Nephron progenitor cell (in vitro differentiated cells): ENCODE measurements around the gene TTC12.

Source experiments
- DNase-seq: peaks from one replicate; pipeline ENCODE4 v3.0.0; 2021
- H3K27ac Mint-ChIP-seq: 2 replicates; pipeline ENCODE4 v1.8.0; 2021; ENCODE audit warnings: mild to moderate bottlenecking, moderate library complexity, mixed read lengths
- H3K27me3 Mint-ChIP-seq: 2 replicates; pipeline ENCODE4 v1.8.0; 2021; ENCODE audit warnings: mild to moderate bottlenecking, low read depth, mixed read lengths; ENCODE audit not compliant: poor library complexity
- H3K36me3 Mint-ChIP-seq: 2 replicates; pipeline ENCODE4 v1.8.0; 2021; ENCODE audit warnings: low read depth, mixed read lengths
- H3K4me1 Mint-ChIP-seq: 2 replicates; pipeline ENCODE4 v1.8.0; 2021; ENCODE audit warnings: mixed read lengths
- H3K4me3 Mint-ChIP-seq: 2 replicates; pipeline ENCODE4 v1.8.0; 2021; ENCODE audit warnings: mild to moderate bottlenecking, moderate library complexity, mixed read lengths
- H3K9me3 Mint-ChIP-seq: 2 replicates; pipeline ENCODE4 v1.8.0; 2021; ENCODE audit warnings: mild to moderate bottlenecking, moderate library complexity, mixed read lengths
- TF ChIP-seq, protein P1 (sequence below): fragments of 200-600 bp; sonication (generic); IDR thresholded peaks from 2 replicates; pipeline ENCODE4 v1.5.0; 2021; ENCODE audit warnings: antibody characterized with exemption

TTC12 gene

DNA sequence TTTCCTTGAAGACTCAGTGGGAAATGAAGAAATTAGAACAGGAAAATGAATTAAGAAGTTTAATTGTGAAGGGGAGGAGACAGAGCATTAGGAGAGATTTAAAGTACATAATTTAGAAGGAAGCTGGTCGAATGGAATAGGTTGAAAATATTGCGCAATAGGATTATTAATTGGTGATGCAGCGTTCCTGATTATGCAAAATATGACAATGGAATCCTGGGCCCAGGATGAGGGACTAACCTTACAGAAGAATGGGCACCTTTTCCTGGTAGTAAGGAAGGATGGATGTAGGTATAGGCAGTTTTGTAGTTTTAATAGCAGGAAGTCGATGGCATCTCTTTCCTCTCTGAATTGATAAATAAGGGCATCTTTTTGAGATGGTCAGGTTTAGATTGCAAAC, 7.8 kb downstream of the TTC12 start:
- DNase-seq = no peak
- Mint-ChIP-seq H3K9me3 (peaks cover 23% of the 10 kb centered on the region), H3K27me3 (no peaks in the 10 kb centered on the region), H3K4me1 (no peaks in the 10 kb centered on the region), H3K4me3 (no peak overlapping the region), H3K36me3 (peaks cover 45% of the 10 kb centered on the region), H3K27ac (no peak overlapping the region)
- TF ChIP-seq, protein P1, sequence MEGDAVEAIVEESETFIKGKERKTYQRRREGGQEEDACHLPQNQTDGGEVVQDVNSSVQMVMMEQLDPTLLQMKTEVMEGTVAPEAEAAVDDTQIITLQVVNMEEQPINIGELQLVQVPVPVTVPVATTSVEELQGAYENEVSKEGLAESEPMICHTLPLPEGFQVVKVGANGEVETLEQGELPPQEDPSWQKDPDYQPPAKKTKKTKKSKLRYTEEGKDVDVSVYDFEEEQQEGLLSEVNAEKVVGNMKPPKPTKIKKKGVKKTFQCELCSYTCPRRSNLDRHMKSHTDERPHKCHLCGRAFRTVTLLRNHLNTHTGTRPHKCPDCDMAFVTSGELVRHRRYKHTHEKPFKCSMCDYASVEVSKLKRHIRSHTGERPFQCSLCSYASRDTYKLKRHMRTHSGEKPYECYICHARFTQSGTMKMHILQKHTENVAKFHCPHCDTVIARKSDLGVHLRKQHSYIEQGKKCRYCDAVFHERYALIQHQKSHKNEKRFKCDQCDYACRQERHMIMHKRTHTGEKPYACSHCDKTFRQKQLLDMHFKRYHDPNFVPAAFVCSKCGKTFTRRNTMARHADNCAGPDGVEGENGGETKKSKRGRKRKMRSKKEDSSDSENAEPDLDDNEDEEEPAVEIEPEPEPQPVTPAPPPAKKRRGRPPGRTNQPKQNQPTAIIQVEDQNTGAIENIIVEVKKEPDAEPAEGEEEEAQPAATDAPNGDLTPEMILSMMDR = no peak

DNA sequence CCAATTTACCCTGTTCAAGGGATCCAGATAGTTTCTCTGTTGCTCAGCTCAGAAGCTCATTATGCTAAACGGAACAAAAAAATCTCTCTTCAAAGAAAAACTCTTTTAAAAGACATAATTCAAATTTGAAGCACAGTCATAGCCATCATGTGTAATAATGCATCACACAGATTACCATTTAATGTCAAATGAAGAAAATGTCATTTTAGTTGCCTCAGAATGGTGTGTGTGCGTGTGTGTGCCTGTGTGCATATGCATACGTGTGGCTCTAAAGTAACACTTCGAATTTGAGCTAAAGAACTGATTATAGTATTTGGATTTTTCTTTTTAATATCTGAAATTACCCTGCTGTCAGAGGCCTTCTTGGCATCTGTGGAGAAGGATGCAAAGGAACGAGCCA, 9.9 kb downstream of the TTC12 start:
- Mint-ChIP-seq H3K4me3 (no peak overlapping the region), H3K27me3 (no peaks in the 10 kb centered on the region), H3K4me1 (peaks cover under 1% of the 10 kb centered on the region), H3K9me3 (peaks cover 10% of the 10 kb centered on the region), H3K36me3 (peaks cover 31% of the 10 kb centered on the region), H3K27ac (no peak overlapping the region)
- TF ChIP-seq, protein P1 = no peak
- DNase-seq = no peak

DNA sequence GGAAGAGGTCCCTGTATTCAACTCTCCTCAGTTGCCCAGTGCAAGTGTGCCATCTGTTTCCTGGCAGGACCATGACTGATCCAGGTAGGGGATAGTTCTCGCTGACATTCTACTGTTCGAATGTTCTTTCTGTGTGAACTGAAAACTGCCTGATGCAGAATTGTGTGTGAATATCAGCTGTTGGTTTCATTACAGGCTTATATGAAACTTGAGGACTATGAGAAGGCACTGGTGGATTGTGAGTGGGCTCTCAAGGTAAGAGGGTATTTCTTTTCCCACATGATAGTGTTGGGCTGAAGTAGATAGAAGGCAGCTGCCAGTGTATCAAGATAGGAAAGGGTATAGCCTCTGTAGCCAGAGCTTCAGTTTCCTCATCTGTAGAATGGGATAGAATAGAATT, 15.3 kb downstream of the TTC12 start:
- H3K27ac Mint-ChIP-seq = no peak overlapping the region
- DNase-seq = no peak
- no peaks in the 10 kb centered on the region for H3K9me3 Mint-ChIP-seq
- H3K27me3 Mint-ChIP-seq = no peaks in the 10 kb centered on the region
- TF ChIP-seq, protein P1 = no peak
- H3K36me3 Mint-ChIP-seq = peaks cover 27% of the 10 kb centered on the region
- peaks cover 32% of the 10 kb centered on the region for H3K4me1 Mint-ChIP-seq
- no peak overlapping the region for H3K4me3 Mint-ChIP-seq

DNA sequence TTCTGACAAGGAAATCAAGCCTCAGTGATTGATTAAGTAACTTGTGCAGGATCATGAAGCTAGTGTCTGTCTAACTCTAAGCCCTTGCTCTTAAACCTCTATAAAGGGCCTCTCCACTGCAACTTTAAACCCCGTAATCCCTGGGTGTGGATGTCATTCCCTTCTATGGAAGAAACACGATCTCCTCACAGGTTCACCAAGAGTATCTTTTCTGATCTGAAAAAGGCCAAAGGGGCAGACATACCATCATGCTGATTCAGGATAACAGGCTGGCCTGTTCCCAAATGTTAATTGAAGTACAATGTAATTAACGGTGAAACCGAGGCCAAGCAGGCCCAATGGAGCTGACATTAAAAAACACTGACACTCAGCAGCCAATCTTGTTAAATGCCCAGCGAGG, 17.1 kb downstream of the TTC12 start:
- H3K36me3 Mint-ChIP-seq = peaks cover 41% of the 10 kb centered on the region
- no peak overlapping the region for H3K27ac Mint-ChIP-seq
- no peak overlapping the region for H3K4me3 Mint-ChIP-seq
- H3K27me3 Mint-ChIP-seq = peaks cover 3% of the 10 kb centered on the region
- no peak for DNase-seq
- TF ChIP-seq, protein P1 = no peak
- no peaks in the 10 kb centered on the region for H3K9me3 Mint-ChIP-seq
- peaks cover 32% of the 10 kb centered on the region for H3K4me1 Mint-ChIP-seq

DNA sequence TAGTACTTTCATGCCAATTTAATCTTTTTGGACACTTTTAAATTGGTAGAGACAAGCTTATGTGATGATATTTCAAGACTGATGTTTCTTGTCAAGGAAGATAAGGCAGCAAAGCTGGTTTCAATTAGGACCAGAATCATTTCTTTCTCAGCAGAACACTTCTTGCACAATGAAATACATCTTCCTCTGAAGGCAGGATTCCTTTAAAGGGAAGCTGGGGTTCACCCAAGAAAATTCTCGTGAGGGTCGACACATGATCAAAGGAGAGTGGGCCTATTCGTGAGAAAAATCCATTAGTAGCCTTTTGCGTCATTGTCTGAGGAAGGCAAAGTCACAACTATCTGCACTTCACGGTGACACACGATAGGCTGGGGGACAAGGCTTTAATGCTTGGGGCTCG, 17.6 kb downstream of the TTC12 start:
- TF ChIP-seq, protein P1 = no peak
- H3K27ac Mint-ChIP-seq = no peak overlapping the region
- H3K27me3 Mint-ChIP-seq = peaks cover 3% of the 10 kb centered on the region
- no peak for DNase-seq
- peaks cover 32% of the 10 kb centered on the region for H3K4me1 Mint-ChIP-seq
- H3K36me3 Mint-ChIP-seq = peaks cover 47% of the 10 kb centered on the region
- H3K4me3 Mint-ChIP-seq = no peak overlapping the region
- H3K9me3 Mint-ChIP-seq = no peaks in the 10 kb centered on the region

DNA sequence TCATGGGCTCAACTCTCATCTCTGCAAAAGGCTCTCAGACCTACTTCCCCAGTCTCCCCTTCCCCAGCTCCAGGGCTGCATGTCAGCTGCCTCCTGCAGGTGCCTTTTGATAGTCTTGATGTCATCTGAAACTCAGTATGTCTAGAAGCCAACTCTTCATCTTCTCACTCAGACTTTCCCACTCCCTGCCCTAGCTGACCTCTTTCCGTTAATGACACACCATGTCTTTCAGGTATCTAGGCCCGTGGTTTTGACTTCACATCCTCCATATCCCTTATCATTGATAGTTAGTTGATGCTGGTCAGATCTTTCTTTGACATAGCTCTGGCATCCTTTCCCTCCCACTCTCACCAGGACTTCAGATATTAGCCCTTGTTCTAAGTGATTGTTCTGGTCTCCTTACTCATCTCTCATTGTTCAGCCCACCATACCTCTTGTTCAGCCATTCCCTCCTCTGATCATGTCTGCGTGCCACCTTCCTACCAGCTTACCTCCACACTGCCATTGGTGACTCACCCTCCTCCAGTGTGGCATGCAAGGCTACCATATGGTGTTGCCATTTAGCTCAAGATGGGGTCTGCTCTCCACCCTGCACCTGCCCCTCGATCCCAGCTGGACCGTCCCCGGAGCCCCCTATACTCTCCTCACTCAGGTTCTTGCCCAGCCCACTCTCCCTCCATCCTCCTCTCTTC, 18.4 kb downstream of the TTC12 start:
- H3K27ac Mint-ChIP-seq = no peak overlapping the region
- DNase-seq = no peak
- peaks cover 3% of the 10 kb centered on the region for H3K27me3 Mint-ChIP-seq
- peaks cover 54% of the 10 kb centered on the region for H3K36me3 Mint-ChIP-seq
- peaks cover 32% of the 10 kb centered on the region for H3K4me1 Mint-ChIP-seq
- H3K9me3 Mint-ChIP-seq = no peaks in the 10 kb centered on the region
- TF ChIP-seq, protein P1 = no peak
- peak overlapping the region; percentile 9 for H3K4me3 Mint-ChIP-seq
